PC-9 (cell line): ENCODE measurements around the gene EEF1AKMT3. TPM values are rescaled to one million over a fixed set of nuclear protein-coding genes. Genes with fewer than 3 reads are reported as not detected.

ENCODE experiments used
- BruUV-seq: library from RNA; stranded (reverse); fragments of 400-500 nt; replicated peaks from 2 replicates; lab custom pipeline; 2021; lab: Mats Ljungman, UMichigan
- CTCF ChIA-PET: fragments of 300-600 bp; sonication (Branson Sonifier 250); formaldehyde crosslinking; loops from one replicate; lab custom pipeline; 2022; ENCODE audit warnings: antibody characterized with exemption; lab: Charles Lee
- POLR2A ChIA-PET: fragments of 300-600 bp; sonication (Branson Sonifier 250); formaldehyde crosslinking; loops from one replicate; lab custom pipeline; 2022; ENCODE audit warnings: antibody characterized with exemption; ENCODE audit not compliant: unreplicated experiment; lab: Charles Lee
- DNase-seq, 2 experiments: peaks; one replicate each; pipeline versions ENCODE4 v3.0.0 to v3.0.0-alpha.2; 2015 to 2022; ENCODE audit warnings: mixed read lengths in 1 of 2
- H2AFZ ChIP-seq: fragments of 200-600 bp; sonication (generic); 2 replicates; pipeline ENCODE4 v1.8.1; 2017; ENCODE audit warnings: antibody characterized with exemption
- H3F3A ChIP-seq: fragments of 200-600 bp; sonication (generic); 2 replicates; pipeline ENCODE4 v1.8.1; 2017; ENCODE audit warnings: antibody characterized with exemption, mild to moderate bottlenecking, low read depth; ENCODE audit not compliant: insufficient read depth
- H3K27ac ChIP-seq: fragments of 200-600 bp; sonication (generic); 2 replicates; pipeline ENCODE4 v1.6.1; 2016; ENCODE audit warnings: mixed run types
- H3K27me3 ChIP-seq: fragments of 200-600 bp; sonication (generic); 2 replicates; pipeline ENCODE4 v1.6.1; 2016; ENCODE audit warnings: low read depth, mixed run types; ENCODE audit not compliant: insufficient read depth
- H3K36me3 ChIP-seq: fragments of 200-600 bp; sonication (generic); 2 replicates; pipeline ENCODE4 v1.6.1; 2016; ENCODE audit warnings: low read depth, mixed run types
- H3K4me1 ChIP-seq: fragments of 200-600 bp; sonication (generic); replicated peaks from 2 replicates; pipeline ENCODE4 v1.6.1; 2016; ENCODE audit warnings: mixed run types; ENCODE audit not compliant: insufficient read depth
- H3K4me2 ChIP-seq: fragments of 200-600 bp; sonication (generic); 2 replicates; pipeline ENCODE4 v1.6.1; 2017; ENCODE audit warnings: mixed run types
- H3K4me3 ChIP-seq: fragments of 200-600 bp; sonication (generic); 2 replicates; pipeline ENCODE4 v1.6.1; 2016; ENCODE audit warnings: mixed run types
- H3K79me2 ChIP-seq: fragments of 200-600 bp; sonication (generic); 2 replicates; pipeline ENCODE4 v1.6.1; 2017; ENCODE audit warnings: low read depth, mixed run types
- H3K9me2 ChIP-seq: fragments of 200-600 bp; sonication (generic); 2 replicates; pipeline ENCODE4 v1.8.1; 2017; ENCODE audit warnings: mild to moderate bottlenecking; ENCODE audit not compliant: insufficient read depth
- H3K9me3 ChIP-seq: fragments of 200-600 bp; sonication (generic); 2 replicates; pipeline ENCODE4 v1.8.1; 2016; ENCODE audit warnings: low read depth; ENCODE audit not compliant: insufficient read depth
- H4K20me1 ChIP-seq: fragments of 200-600 bp; sonication (generic); 2 replicates; pipeline ENCODE4 v1.8.1; 2017; ENCODE audit not compliant: insufficient read depth
- CTCF ChIP-seq: fragments of 200-600 bp; sonication (generic); conservative IDR thresholded peaks from 2 replicates; pipeline ENCODE4 v1.6.1; 2017; ENCODE audit warnings: mixed run types, antibody characterized with exemption, mild to moderate bottlenecking, moderate library complexity
- EZH2 ChIP-seq: fragments of 200-600 bp; sonication (generic); IDR thresholded peaks from 2 replicates; pipeline ENCODE4 v1.8.0; 2017; ENCODE audit warnings: antibody characterized with exemption, low read depth
- intact Hi-C: fragments of 100-400 bp; cut with micrococcal nuclease; formaldehyde crosslinking; loops from one replicate; pipeline ENCODE4 v1.10.0; 2022; ENCODE audit not compliant: unreplicated experiment
- total RNA-seq: library from RNA; stranded (reverse); gene quantifications from 2 replicates; pipeline ENCODE4 v1.2.3, GENCODE V29; 2021

Gene EEF1AKMT3
- total RNA-seq, 1 experiment from 2014 or later: 13.1 TPM

DNA sequence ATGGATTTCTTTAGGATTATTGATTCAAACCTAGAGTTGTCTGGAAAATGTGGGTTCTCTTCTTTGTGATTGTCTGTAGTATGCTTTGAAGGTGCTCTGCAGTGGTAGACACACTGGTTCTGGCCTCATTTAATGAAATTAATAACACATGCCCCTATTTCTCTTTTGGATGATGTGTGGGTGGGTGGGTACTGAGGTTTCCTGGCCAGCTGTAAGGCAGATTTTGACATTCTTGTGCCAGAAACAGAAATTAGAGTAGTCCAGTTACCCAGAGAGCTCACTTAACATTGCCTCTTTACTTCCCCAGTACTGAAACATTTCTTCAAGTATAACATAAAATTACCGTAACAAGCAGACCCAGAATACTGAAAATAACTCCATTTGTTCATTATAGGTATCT is 24.6 kb downstream of the EEF1AKMT3 start:
- ChIA-PET CTCF (no interaction called here), POLR2A (interaction anchor here (0.5 kb wide), 1 partner anchor 71 kb away, joined by 3 read pairs; no protein-coding TSS in a partner anchor)
- intact Hi-C loops: no loop called here

GRCh38 chr12:57797933-57798332 is 25.5 kb downstream of the EEF1AKMT3 start:
- Histone ChIP-seq H3K27me3 (no peaks in the 10 kb centered on the region), H3F3A (peaks cover 20% of the 10 kb centered on the region), H3K9me3 (no peaks in the 10 kb centered on the region), H3K4me3 (no peak overlapping the region), H3K4me2 (no peak overlapping the region), H3K27ac (no peak overlapping the region), H4K20me1 (0 out of 2 replicates have a peak, but pooled peaks cover 5% of the 10 kb centered on the region), H3K79me2 (no peaks in the 10 kb centered on the region; the same call in 1 of the 2 replicates), H3K36me3 (peaks cover 30% of the 10 kb centered on the region; the same call in 1 of the 2 replicates), H3K9me2 (no peaks in the 10 kb centered on the region), H2AFZ (no peak overlapping the region), H3K4me1 (peaks cover 25% of the 10 kb centered on the region)
- no TSS peak for BruUV-seq
- TF ChIP-seq CTCF: no peak
- TF ChIP-seq EZH2: no peak
- no peak for DNase-seq
- ChIA-PET POLR2A (no interaction called here), CTCF (no interaction called here)
- intact Hi-C loops: no loop called here

More for the DNA sequence above, 24.6 kb downstream of the EEF1AKMT3 start:
- H3K9me2 ChIP-seq: no peaks in the 10 kb centered on the region
- no peaks in the 10 kb centered on the region for H3K9me3 ChIP-seq
- peaks cover 5% of the 10 kb centered on the region; the same call in 1 of the 2 replicates for H4K20me1 ChIP-seq
- no peak overlapping the region for H3K4me2 ChIP-seq
- no peak overlapping the region for H2AFZ ChIP-seq
- no peak for TF ChIP-seq EZH2
- TF ChIP-seq CTCF: no peak
- no peak overlapping the region for H3K4me3 ChIP-seq
- BruUV-seq: no TSS peak
- H3K4me1 ChIP-seq: peaks cover 25% of the 10 kb centered on the region
- no peak overlapping the region for H3K27ac ChIP-seq
- no peaks in the 10 kb centered on the region for H3K27me3 ChIP-seq
- DNase-seq: no peak
- peaks cover 34% of the 10 kb centered on the region; the same call in 1 of the 2 replicates for H3K36me3 ChIP-seq
- no peaks in the 10 kb centered on the region; the same call in 1 of the 2 replicates for H3K79me2 ChIP-seq
- H3F3A ChIP-seq: peaks cover 29% of the 10 kb centered on the region

- POLR2A ChIA-PET: no interaction called here
These were observed 28.6 kb downstream of the EEF1AKMT3 start for GRCh38 chr12:57800965-57801364.

More at GRCh38 chr12:57800965-57801364, 28.6 kb downstream of the EEF1AKMT3 start:
- 0 out of 2 replicates have a peak, but pooled peaks cover 4% of the 10 kb centered on the region for H4K20me1 ChIP-seq
- no peaks in the 10 kb centered on the region for H3K9me2 ChIP-seq
- H3K4me2 ChIP-seq: no peak overlapping the region
- peaks cover 21% of the 10 kb centered on the region; the same call in 1 of the 2 replicates for H3K36me3 ChIP-seq
- no peaks in the 10 kb centered on the region; the same call in 1 of the 2 replicates for H3K79me2 ChIP-seq
- BruUV-seq: no TSS peak
- no peak overlapping the region for H3K4me3 ChIP-seq
- H3K9me3 ChIP-seq: no peaks in the 10 kb centered on the region
- no peak for DNase-seq
- TF ChIP-seq EZH2: no peak
- no peak for TF ChIP-seq CTCF
- no peaks in the 10 kb centered on the region for H3K27me3 ChIP-seq
- H3F3A ChIP-seq: peaks cover under 1% of the 10 kb centered on the region; the same call in 1 of the 2 replicates
- CTCF ChIA-PET: interaction anchor here (0.6 kb wide), 1 partner anchor 96 kb away, joined by 6 read pairs; no protein-coding TSS in a partner anchor
- peaks cover under 1% of the 10 kb centered on the region; the same call in 1 of the 2 replicates for H3K4me1 ChIP-seq
- H2AFZ ChIP-seq: no peak overlapping the region
- H3K27ac ChIP-seq: no peak overlapping the region
- intact Hi-C loops: no loop called here
